Right atrium auricular region (tissue), 2 donors: Measurements from ENCODE around the gene CCDC91. TPM values are rescaled to one million over a fixed set of nuclear protein-coding genes. Genes with fewer than 3 reads are reported as not detected.

Experiments
- DNase-seq: peaks from one replicate; pipeline ENCODE4 v3.0.0-alpha.2; 2019; ENCODE audit warnings: low spot score
- H3K27ac ChIP-seq, 2 donors: fragments of 200-600 bp; sonication (generic); 1 replicate in 1 of 2; 2 replicates in 1 of 2; pipeline ENCODE4 v1.5.1; 2016 to 2019
- H3K27me3 ChIP-seq, 2 donors: fragments of 200-600 bp; sonication (generic); one replicate each; pipeline versions ENCODE4 v1.5.1 to v1.6.0; 2017 to 2019
- H3K36me3 ChIP-seq: fragments of 200-600 bp; sonication (generic); one replicate; pipeline ENCODE4 v1.5.1; 2016
- H3K4me1 ChIP-seq, 2 donors: fragments of 200-600 bp; sonication (generic); one replicate each; pipeline versions ENCODE4 v1.5.1 to v1.6.0; 2017 to 2019
- H3K4me3 ChIP-seq, 2 donors: fragments of 200-600 bp; sonication (generic); 1 replicate in 1 of 2; 2 replicates in 1 of 2; pipeline ENCODE4 v1.5.1; 2017 to 2019; ENCODE audit warnings: mild to moderate bottlenecking in 1 of 2, moderate library complexity in 1 of 2
- H3K9me3 ChIP-seq, 2 donors: fragments of 200-600 bp; sonication (generic); one replicate each; pipeline ENCODE4 v1.5.1; 2019
- total RNA-seq, 2 donors: library from RNA; depleted of rRNA; stranded (reverse); fragments of >200 nt; gene quantifications; one replicate each; pipeline ENCODE4 v1.1.0, GENCODE V29; 2016
- TF ChIP-seq, protein P1 (sequence below), 2 donors: fragments of 200-600 bp; sonication (generic); IDR thresholded peaks; one replicate each; pipeline ENCODE4 v1.5.1; 2019; ENCODE audit warnings: antibody characterized with exemption in 2 of 2

Gene CCDC91
- total RNA-seq, 2 donors from 2014 or later = 33.6 to 36.1 TPM

DNA sequence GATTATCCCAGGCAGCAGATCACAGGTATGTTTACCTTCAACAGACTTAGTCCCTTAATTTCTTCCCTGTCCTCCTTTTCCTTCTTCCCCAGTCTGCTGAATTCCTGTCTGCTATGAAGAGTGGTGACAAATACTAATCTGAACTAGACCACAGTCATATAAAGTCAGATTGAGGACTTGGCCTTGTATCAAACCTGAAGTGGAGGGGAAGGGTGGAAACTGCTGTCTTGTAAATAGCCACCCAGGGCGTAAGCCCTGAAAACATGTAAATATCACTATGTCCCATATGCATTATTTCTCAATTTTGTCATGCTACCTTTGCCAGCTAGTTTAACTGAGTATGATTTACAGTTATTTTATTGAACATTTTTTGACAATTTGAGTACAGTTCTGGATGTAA, 368.0 kb downstream of the CCDC91 start:
- Histone ChIP-seq H3K4me1 (peaks cover 0 to 4% of the 10 kb centered on the region in 2 donors), H3K9me3 (no peaks in the 10 kb centered on the region), H3K27ac (no peak overlapping the region), H3K27me3 (no peaks in the 10 kb centered on the region), H3K4me3 (no peak overlapping the region), H3K36me3 (no peaks in the 10 kb centered on the region)
- no peak for DNase-seq
- TF ChIP-seq, protein P1, sequence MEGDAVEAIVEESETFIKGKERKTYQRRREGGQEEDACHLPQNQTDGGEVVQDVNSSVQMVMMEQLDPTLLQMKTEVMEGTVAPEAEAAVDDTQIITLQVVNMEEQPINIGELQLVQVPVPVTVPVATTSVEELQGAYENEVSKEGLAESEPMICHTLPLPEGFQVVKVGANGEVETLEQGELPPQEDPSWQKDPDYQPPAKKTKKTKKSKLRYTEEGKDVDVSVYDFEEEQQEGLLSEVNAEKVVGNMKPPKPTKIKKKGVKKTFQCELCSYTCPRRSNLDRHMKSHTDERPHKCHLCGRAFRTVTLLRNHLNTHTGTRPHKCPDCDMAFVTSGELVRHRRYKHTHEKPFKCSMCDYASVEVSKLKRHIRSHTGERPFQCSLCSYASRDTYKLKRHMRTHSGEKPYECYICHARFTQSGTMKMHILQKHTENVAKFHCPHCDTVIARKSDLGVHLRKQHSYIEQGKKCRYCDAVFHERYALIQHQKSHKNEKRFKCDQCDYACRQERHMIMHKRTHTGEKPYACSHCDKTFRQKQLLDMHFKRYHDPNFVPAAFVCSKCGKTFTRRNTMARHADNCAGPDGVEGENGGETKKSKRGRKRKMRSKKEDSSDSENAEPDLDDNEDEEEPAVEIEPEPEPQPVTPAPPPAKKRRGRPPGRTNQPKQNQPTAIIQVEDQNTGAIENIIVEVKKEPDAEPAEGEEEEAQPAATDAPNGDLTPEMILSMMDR (IDR thresholded peaks at IDR 0.05) = no peak

DNA sequence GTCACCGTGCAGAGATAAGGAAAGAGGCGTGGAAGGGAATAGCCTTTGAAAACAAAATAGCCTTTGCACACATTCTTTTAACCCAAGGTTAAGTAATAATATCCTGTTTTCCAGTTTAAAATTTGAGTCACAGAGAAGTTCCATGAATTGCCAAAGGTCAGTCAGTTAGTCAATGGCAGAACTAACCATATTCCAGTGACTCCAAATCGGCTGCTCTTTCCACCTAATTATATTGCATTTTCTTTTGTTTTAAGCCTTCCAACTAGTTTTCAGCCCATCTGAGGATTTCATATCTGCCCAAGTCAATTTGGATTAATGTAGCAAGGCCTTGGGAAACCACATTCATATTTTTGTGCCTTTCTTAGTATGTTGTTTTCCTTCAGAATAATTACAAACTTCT, 373.0 kb downstream of the CCDC91 start:
- no peak overlapping the region for H3K27ac ChIP-seq
- no peak for DNase-seq
- no peak overlapping the region for H3K4me3 ChIP-seq
- H3K9me3 ChIP-seq = no peaks in the 10 kb centered on the region
- no peaks in the 10 kb centered on the region for H3K36me3 ChIP-seq
- no peaks in the 10 kb centered on the region for H3K27me3 ChIP-seq
- TF ChIP-seq, protein P1 (IDR thresholded peaks at IDR 0.05) = no peak
- H3K4me1 ChIP-seq = no peaks in the 10 kb centered on the region

DNA sequence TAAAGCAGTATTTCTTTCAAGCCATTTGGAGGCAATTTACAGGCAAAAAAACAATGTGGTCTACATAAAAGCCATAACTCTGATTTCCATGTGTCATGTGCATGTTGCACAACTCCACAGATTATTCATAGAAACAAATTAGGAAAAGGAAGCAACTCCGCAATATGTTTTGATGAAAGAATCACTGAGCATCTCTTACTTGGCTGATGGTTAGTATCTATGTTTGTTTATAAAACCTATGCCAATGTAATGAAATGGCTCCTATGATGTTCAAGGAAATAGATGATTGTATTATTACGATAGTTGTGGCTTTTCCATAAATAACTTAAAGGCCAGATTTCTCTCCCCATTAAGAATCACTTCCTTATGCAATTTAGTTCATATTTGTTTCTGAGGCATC, 373.7 kb downstream of the CCDC91 start:
- no peaks in the 10 kb centered on the region for H3K9me3 ChIP-seq
- H3K27ac ChIP-seq = no peak overlapping the region
- DNase-seq = no peak
- TF ChIP-seq, protein P1 (IDR thresholded peaks at IDR 0.05) = no peak
- no peaks in the 10 kb centered on the region for H3K4me1 ChIP-seq
- no peaks in the 10 kb centered on the region for H3K27me3 ChIP-seq
- H3K36me3 ChIP-seq = no peaks in the 10 kb centered on the region
- H3K4me3 ChIP-seq = no peak overlapping the region

DNA sequence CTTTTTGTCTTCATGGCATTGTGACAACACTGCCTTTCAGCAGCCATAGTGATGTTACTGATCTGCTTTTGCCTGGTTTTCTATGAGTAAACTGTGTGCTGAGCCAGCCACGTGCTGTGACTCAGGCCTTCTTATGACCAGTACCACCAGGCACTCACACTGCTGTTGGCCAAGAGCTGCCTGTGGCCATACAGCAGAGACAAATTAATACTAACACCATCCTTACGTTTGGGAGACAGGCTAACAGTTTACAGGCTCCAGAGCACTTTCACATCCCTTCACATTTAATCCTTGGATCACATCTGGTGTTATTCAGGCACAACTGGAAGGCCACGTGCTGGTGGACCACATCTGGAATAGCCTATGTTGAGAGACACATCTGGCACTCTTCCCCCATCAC, 377.9 kb downstream of the CCDC91 start:
- no peak overlapping the region for H3K4me3 ChIP-seq
- TF ChIP-seq, protein P1 (IDR thresholded peaks at IDR 0.05) = no peak
- no peak overlapping the region for H3K27ac ChIP-seq
- H3K4me1 ChIP-seq = no peaks in the 10 kb centered on the region
- H3K27me3 ChIP-seq = no peaks in the 10 kb centered on the region
- no peaks in the 10 kb centered on the region for H3K9me3 ChIP-seq
- DNase-seq = no peak
- H3K36me3 ChIP-seq = no peaks in the 10 kb centered on the region

DNA sequence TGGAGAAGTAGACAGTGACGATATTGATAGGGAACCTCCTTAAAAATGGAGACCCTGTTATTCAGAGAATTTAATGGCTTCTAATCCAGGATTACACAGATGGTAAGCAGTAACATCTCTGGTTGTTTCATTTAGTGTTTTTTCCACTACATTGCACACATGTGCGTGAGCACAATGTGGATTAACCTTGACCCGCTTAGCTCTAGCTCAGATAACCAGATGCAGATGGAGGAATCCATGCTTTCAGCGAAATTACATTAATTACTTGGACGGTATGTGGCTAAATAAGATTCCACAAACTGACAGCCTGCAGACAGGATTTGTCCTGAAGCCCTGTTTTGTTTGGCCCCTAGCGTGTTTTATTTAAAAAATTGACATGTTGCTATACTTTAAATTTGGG, 378.4 kb downstream of the CCDC91 start:
- Histone ChIP-seq H3K4me3 (no peak overlapping the region), H3K27me3 (no peaks in the 10 kb centered on the region), H3K36me3 (no peaks in the 10 kb centered on the region), H3K9me3 (no peaks in the 10 kb centered on the region), H3K4me1 (no peaks in the 10 kb centered on the region), H3K27ac (no peak overlapping the region)
- TF ChIP-seq, protein P1 (IDR thresholded peaks at IDR 0.05) = no peak
- no peak for DNase-seq

DNA sequence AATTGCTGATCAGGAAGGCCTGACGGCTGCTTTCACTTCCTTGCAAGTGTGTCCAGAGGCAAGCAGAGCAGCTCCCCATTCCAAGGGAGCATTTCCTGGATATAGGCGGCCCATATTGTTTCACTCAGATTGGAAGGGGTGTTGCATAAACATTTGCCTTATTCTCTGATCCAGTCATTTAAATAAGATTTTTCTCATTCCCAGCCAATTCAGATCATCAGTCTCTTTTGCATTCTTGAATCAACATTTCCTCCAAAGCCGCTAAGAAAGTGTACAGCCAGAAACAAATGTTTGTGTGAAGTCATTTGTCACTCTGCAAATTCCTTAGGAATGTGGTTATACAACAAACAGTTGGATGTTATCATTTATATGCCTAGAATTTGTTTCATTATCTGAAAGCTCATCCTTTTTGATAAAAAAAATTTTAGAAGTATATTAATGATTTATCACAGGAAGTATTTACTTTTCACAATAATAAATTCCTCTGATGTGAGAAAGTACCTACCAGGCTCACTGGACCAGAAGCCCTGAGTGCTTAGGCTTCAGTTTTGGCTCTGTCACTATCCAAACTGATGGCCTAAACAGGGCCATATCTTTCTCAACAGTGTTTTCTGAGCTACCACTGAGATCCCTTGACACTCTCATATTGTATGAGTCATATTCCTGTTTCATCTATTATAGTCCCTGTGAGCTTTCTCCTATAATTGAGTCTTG, 379.6 kb downstream of the CCDC91 start:
- no peaks in the 10 kb centered on the region for H3K27me3 ChIP-seq
- no peaks in the 10 kb centered on the region for H3K9me3 ChIP-seq
- no peak overlapping the region for H3K4me3 ChIP-seq
- H3K4me1 ChIP-seq = no peaks in the 10 kb centered on the region
- no peak overlapping the region for H3K27ac ChIP-seq
- H3K36me3 ChIP-seq = no peaks in the 10 kb centered on the region
- DNase-seq = no peak
- TF ChIP-seq, protein P1 (IDR thresholded peaks at IDR 0.05) = no peak
